SK-N-SH treated with all-trans-retinoic acid at 6 μM for 48 hours (cell line): ENCODE results near the gene FAF2.

Experiments used
- ARNTL ChIP-seq: fragments of 450-650 bp; formaldehyde crosslinking; IDR thresholded peaks from 2 replicates; pipeline ENCODE4 v1.5.0; 2020; ENCODE audit warnings: low read depth, mild to moderate bottlenecking, moderate library complexity, borderline replicate concordance
- ESRRG ChIP-seq: fragments of 250-450 bp; sonication (Bioruptor Pico); IDR thresholded peaks from 2 replicates; pipeline ENCODE4 v1.6.1; 2021; ENCODE audit warnings: mild to moderate bottlenecking
- OSR1 ChIP-seq: fragments of 250-450 bp; sonication (Bioruptor Pico); IDR thresholded peaks from 2 replicates; pipeline ENCODE4 v1.8.0; 2022; ENCODE audit warnings: moderate library complexity, mild to moderate bottlenecking, inconsistent platforms
- TCF4 ChIP-seq: fragments of 250-450 bp; sonication (Bioruptor Pico); IDR thresholded peaks from 2 replicates; pipeline ENCODE4 v1.8.0; 2021; ENCODE audit warnings: mild to moderate bottlenecking, moderate library complexity, borderline replicate concordance
- ZFP3 ChIP-seq: fragments of 250-450 bp; sonication (Bioruptor Pico); IDR thresholded peaks from 2 replicates; pipeline ENCODE4 v1.5.0; 2020; ENCODE audit warnings: mild to moderate bottlenecking, moderate library complexity
- ZFP30 ChIP-seq: fragments of 450-650 bp; formaldehyde crosslinking; IDR thresholded peaks from 2 replicates; pipeline ENCODE4 v1.5.0; 2022; ENCODE audit warnings: mild to moderate bottlenecking, moderate library complexity
- ZNF70 ChIP-seq: fragments of 450-650 bp; formaldehyde crosslinking; IDR thresholded peaks from 2 replicates; pipeline ENCODE4 v1.5.0; 2020; ENCODE audit warnings: mild to moderate bottlenecking, moderate library complexity
- ZNF8 ChIP-seq: fragments of 450-650 bp; formaldehyde crosslinking; IDR thresholded peaks from 2 replicates; pipeline ENCODE4 v1.5.0; 2020; ENCODE audit warnings: mild to moderate bottlenecking, moderate library complexity
- TF ChIP-seq, protein P1 (sequence below): fragments of 250-450 bp; sonication (Bioruptor Pico); IDR thresholded peaks from 2 replicates; pipeline ENCODE4 v1.8.0; 2021; ENCODE audit warnings: low read depth, mild to moderate bottlenecking, moderate library complexity, borderline replicate concordance

DNA sequence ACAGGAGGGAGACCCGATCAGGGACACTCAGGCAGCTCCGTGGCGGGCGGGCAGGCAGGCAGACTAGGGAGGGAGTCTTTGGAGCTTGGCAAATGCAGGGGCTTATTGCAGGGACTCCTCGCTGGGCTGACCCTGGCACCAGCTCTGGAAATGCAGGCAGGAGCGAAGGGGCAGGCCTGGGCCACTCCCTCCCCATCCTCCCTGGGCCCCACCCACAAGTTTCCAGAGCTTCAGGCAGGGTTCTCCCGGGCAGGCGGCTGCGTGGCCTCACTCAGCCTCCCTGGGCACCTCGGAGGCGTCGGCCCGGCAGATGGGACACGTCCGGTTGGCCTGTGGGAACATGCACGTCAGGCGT is 80.6 kb downstream of the FAF2 start:
- TF ChIP-seq ZFP30 (no peak), ZNF8 (no peak), ZNF70 (CRISPR knock-in tag) (no peak), ARNTL (CRISPR knock-in tag) (no peak), ZFP3 (CRISPR knock-in tag) (no peak), ESRRG (CRISPR knock-in tag) (no peak), TCF4 (CRISPR knock-in tag) (no peak), OSR1 (CRISPR knock-in tag) (no peak)
- TF ChIP-seq, protein P1, sequence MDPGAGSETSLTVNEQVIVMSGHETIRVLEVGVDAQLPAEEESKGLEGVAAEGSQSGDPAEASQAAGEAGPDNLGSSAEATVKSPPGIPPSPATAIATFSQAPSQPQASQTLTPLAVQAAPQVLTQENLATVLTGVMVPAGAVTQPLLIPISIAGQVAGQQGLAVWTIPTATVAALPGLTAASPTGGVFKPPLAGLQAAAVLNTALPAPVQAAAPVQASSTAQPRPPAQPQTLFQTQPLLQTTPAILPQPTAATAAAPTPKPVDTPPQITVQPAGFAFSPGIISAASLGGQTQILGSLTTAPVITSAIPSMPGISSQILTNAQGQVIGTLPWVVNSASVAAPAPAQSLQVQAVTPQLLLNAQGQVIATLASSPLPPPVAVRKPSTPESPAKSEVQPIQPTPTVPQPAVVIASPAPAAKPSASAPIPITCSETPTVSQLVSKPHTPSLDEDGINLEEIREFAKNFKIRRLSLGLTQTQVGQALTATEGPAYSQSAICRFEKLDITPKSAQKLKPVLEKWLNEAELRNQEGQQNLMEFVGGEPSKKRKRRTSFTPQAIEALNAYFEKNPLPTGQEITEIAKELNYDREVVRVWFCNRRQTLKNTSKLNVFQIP (CRISPR knock-in tag) = no peak
